KMS-11 (cell line): ENCODE results near the gene MYO3B.

Experiments
- H2AFZ ChIP-seq: fragments of 200-600 bp; sonication (generic); 2 replicates; pipeline ENCODE4 v1.6.1; 2016; ENCODE audit warnings: antibody characterized with exemption, mixed run types, low read depth
- H3K27ac ChIP-seq: fragments of 200-600 bp; sonication (generic); 2 replicates; pipeline ENCODE4 v1.6.1; 2016; ENCODE audit warnings: mild to moderate bottlenecking, mixed run types
- H3K27me3 ChIP-seq: fragments of 200-600 bp; sonication (generic); 2 replicates; pipeline ENCODE4 v1.6.1; 2017; ENCODE audit warnings: mild to moderate bottlenecking, low read depth, mixed run types, moderate library complexity; ENCODE audit not compliant: insufficient read depth
- H3K36me3 ChIP-seq: fragments of 200-600 bp; sonication (generic); 2 replicates; pipeline ENCODE4 v1.6.1; 2017; ENCODE audit warnings: mild to moderate bottlenecking, mixed run types; ENCODE audit not compliant: insufficient read depth
- H3K4me1 ChIP-seq: fragments of 200-600 bp; sonication (generic); 2 replicates; pipeline ENCODE4 v1.6.1; 2016; ENCODE audit warnings: mild to moderate bottlenecking, low read depth, mixed run types; ENCODE audit not compliant: poor library complexity, severe bottlenecking
- H3K4me2 ChIP-seq: fragments of 200-600 bp; sonication (generic); 2 replicates; pipeline ENCODE4 v1.7.0; 2016; ENCODE audit warnings: mild to moderate bottlenecking, mixed run types
- H3K4me3 ChIP-seq: fragments of 200-600 bp; sonication (generic); IDR thresholded peaks from 2 replicates; pipeline ENCODE4 v1.6.1; 2017; ENCODE audit warnings: low read depth, low read length, mixed read lengths; ENCODE audit not compliant: insufficient read depth
- H3K79me2 ChIP-seq: fragments of 200-600 bp; sonication (generic); 2 replicates; pipeline ENCODE4 v1.6.1; 2016; ENCODE audit warnings: low read depth, mixed run types; ENCODE audit not compliant: insufficient read depth
- H3K9ac ChIP-seq: fragments of 200-600 bp; sonication (generic); 2 replicates; pipeline ENCODE4 v1.6.1; 2016; ENCODE audit warnings: mild to moderate bottlenecking, mixed run types
- H4K20me1 ChIP-seq: fragments of 200-600 bp; sonication (generic); 2 replicates; pipeline ENCODE4 v1.6.1; 2016; ENCODE audit warnings: mild to moderate bottlenecking, mixed run types; ENCODE audit not compliant: insufficient read depth
- TF ChIP-seq, protein P1 (sequence below): fragments of 200-600 bp; sonication (generic); conservative IDR thresholded peaks from 2 replicates; pipeline ENCODE4 v1.6.1; 2017; ENCODE audit warnings: low read depth, mild to moderate bottlenecking, antibody characterized with exemption, low read length, moderate library complexity, mixed read lengths

MYO3B gene

DNA sequence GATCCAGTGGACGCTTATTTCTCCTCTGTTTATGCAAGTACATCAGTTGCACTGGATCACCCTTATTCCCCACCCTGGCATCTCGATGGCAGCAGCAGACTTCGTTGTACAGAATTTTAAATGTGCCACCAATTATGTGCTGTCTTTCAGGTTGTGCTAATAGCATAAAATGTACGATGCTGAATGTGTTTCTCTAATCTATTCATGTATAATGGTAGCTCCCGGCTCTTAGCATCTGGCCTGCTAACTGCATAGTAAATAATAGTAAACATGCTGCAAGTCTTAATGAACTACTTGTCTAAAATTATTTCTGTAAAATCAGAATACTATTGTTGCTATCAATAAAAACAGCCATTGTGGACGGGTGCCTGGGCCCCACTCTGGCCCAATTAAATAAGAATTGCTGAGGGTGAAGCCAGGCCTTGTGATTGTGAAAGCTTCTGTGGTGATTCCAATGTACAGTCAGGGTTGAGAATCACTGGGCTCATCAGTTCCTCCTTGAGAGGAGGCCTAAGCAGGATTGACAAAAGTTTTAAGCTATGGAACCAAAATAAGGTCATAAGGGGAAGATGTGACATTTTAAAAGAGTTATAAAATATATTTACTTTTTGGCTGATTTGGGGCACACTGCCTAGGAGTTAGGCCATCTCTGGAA, 14.4 kb upstream of the MYO3B start:
- Histone ChIP-seq H3K27me3 (no peaks in the 10 kb centered on the region), H3K4me2 (no peak overlapping the region), H3K4me1 (peaks cover 33% of the 10 kb centered on the region), H3K4me3 (no peak overlapping the region), H3K9ac (no peak overlapping the region), H4K20me1 (no peaks in the 10 kb centered on the region), H3K79me2 (no peaks in the 10 kb centered on the region), H3K27ac (no peak overlapping the region), H3K36me3 (no peaks in the 10 kb centered on the region), H2AFZ (no peak overlapping the region)
- TF ChIP-seq, protein P1, sequence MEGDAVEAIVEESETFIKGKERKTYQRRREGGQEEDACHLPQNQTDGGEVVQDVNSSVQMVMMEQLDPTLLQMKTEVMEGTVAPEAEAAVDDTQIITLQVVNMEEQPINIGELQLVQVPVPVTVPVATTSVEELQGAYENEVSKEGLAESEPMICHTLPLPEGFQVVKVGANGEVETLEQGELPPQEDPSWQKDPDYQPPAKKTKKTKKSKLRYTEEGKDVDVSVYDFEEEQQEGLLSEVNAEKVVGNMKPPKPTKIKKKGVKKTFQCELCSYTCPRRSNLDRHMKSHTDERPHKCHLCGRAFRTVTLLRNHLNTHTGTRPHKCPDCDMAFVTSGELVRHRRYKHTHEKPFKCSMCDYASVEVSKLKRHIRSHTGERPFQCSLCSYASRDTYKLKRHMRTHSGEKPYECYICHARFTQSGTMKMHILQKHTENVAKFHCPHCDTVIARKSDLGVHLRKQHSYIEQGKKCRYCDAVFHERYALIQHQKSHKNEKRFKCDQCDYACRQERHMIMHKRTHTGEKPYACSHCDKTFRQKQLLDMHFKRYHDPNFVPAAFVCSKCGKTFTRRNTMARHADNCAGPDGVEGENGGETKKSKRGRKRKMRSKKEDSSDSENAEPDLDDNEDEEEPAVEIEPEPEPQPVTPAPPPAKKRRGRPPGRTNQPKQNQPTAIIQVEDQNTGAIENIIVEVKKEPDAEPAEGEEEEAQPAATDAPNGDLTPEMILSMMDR: no peak

DNA sequence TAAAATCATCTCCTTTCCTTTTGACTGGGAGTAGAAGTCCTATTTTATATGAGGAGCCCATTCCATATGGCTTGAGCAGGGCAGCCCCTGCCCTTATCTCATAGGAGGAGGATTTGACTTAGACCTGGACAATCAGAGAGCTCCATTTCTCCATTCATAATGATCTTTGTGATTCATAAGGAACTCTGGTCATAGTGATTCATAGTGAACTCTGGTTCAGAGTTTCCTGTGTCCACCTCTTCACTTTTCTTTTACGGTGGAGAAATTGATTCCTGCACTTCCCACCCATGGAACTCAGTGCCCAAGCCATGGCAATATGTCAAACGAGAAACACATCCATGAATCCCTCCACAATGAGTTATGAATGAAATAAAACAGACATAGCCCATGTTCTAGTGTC, 12.8 kb upstream of the MYO3B start:
- Histone ChIP-seq H4K20me1 (no peaks in the 10 kb centered on the region), H3K4me3 (no peak overlapping the region), H3K36me3 (no peaks in the 10 kb centered on the region), H3K9ac (no peak overlapping the region), H3K79me2 (no peaks in the 10 kb centered on the region), H3K27me3 (no peaks in the 10 kb centered on the region), H3K27ac (no peak overlapping the region), H3K4me1 (peaks cover 21% of the 10 kb centered on the region), H2AFZ (no peak overlapping the region), H3K4me2 (no peak overlapping the region)
- TF ChIP-seq, protein P1: no peak

DNA sequence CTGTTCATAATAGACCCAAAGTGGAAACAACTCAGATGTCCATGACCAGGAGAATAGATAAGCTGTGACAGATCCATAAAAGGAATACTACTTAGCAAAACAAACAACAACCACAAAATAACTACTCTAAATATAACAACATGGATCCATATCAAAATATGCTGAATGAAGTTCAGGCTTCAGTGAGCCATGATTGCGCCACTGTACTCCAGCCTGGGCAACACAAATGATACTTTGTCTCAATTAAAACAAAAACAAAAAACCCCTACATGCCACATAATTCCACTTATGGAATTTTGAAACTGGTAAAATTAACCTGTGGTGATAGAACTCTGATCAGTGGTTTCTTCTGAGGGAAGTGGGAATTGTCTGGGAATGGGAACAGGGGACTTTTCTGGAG, 11.2 kb upstream of the MYO3B start:
- TF ChIP-seq, protein P1: no peak

DNA sequence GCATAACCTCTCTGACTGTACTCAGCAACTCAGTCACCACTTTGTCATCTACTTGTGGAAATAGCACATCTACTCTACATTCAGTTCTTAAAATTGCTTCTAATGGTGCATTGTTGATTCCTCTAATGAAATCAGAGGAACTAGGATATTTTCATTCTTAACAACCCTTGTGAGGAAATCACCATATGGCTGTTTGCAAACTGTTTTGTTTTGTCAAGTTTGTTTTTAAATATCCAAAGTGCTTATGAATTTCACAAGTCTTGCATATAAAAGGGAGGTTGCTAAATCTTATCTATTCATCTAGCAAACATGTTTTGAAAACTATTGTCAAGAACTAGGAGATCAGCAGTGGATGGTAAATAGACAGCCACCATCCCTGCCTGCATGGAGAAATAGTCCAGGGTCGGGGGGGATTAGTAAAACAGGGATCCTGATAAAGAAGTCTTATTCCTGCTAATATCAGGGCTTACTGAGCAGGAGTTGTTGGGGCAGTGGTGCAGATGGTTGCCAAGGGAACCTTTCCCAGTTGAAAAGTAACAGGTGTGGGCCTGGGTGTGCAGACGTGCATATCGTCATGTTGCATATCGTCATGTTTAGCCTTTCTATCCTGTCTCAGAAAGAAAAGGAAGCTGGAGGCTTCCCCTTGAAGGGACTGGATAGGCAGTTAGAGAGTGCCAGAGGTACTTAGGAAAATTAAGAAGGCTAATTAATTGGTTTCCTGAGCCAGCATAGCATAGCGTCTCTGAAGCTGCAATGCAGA, 7.5 kb upstream of the MYO3B start:
- H3K4me3 ChIP-seq: no peak overlapping the region
- H3K4me2 ChIP-seq: no peak overlapping the region
- no peak overlapping the region for H2AFZ ChIP-seq
- H3K36me3 ChIP-seq: no peaks in the 10 kb centered on the region
- no peaks in the 10 kb centered on the region for H3K4me1 ChIP-seq
- no peak overlapping the region for H3K9ac ChIP-seq
- no peaks in the 10 kb centered on the region for H4K20me1 ChIP-seq
- no peak overlapping the region for H3K27ac ChIP-seq
- TF ChIP-seq, protein P1: no peak
- H3K79me2 ChIP-seq: no peaks in the 10 kb centered on the region
- no peaks in the 10 kb centered on the region for H3K27me3 ChIP-seq

More for the DNA sequence above, 11.2 kb upstream of the MYO3B start:
- peaks cover 5% of the 10 kb centered on the region for H3K4me1 ChIP-seq
- no peaks in the 10 kb centered on the region for H3K79me2 ChIP-seq
- no peak overlapping the region for H3K4me3 ChIP-seq
- H3K27ac ChIP-seq: no peak overlapping the region
- no peak overlapping the region for H3K4me2 ChIP-seq
- H4K20me1 ChIP-seq: no peaks in the 10 kb centered on the region
- H2AFZ ChIP-seq: no peak overlapping the region
- H3K36me3 ChIP-seq: no peaks in the 10 kb centered on the region
- H3K9ac ChIP-seq: no peak overlapping the region
- H3K27me3 ChIP-seq: no peaks in the 10 kb centered on the region
